Thoracic aorta (tissue), 2 donors: Measurements from ENCODE around the gene SLC22A17. TPM values are rescaled to one million over a fixed set of nuclear protein-coding genes. Genes with fewer than 3 reads are reported as not detected.

Experiments used
- ATAC-seq: fragments of 150-250 bp; one replicate; pipeline ENCODE4 v1.8.0; 2017; ENCODE audit warnings: low read depth; ENCODE audit not compliant: insufficient number of reproducible peaks, low FRiP score
- DNase-seq: peaks from one replicate; pipeline ENCODE4 v3.0.0-alpha.2; 2020; ENCODE audit warnings: low spot score
- H3K27ac ChIP-seq, 2 donors: fragments of 200-600 bp; sonication (generic); 1 replicate in 1 of 2; 2 replicates in 1 of 2; pipeline ENCODE4 v1.5.1; 2016; ENCODE audit warnings: mild to moderate bottlenecking in 2 of 2, moderate library complexity in 2 of 2
- H3K27me3 ChIP-seq: fragments of 200-600 bp; sonication (generic); replicated peaks from 2 replicates; pipeline ENCODE4 v1.6.0; 2016; ENCODE audit warnings: mild to moderate bottlenecking; ENCODE audit not compliant: insufficient read depth
- H3K36me3 ChIP-seq: fragments of 200-600 bp; sonication (generic); one replicate; pipeline ENCODE4 v1.5.1; 2016
- H3K4me1 ChIP-seq, 2 donors: fragments of 200-600 bp; sonication (generic); 1 replicate in 1 of 2; 2 replicates in 1 of 2; pipeline versions ENCODE4 v1.5.1 to v1.6.0; 2016; ENCODE audit warnings: low read depth in 2 of 2, mild to moderate bottlenecking in 1 of 2; ENCODE audit not compliant: control insufficient read depth in 1 of 2
- H3K4me3 ChIP-seq: fragments of 200-600 bp; sonication (generic); 2 replicates; pipeline ENCODE4 v1.5.1; 2016; ENCODE audit warnings: mild to moderate bottlenecking
- H3K9me3 ChIP-seq: fragments of 200-600 bp; sonication (generic); 2 replicates; pipeline ENCODE4 v1.5.1; 2016
- total RNA-seq, 2 donors: library from RNA; depleted of rRNA; stranded (reverse); fragments of >200 nt; gene quantifications; one replicate each; pipeline versions ENCODE4 v1.1.0 to v1.2.3, GENCODE V29; 2016
- TF ChIP-seq, protein P1 (sequence below): fragments of 200-600 bp; sonication (generic); IDR thresholded peaks from one replicate; pipeline ENCODE4 v1.5.1; 2019; ENCODE audit warnings: antibody characterized with exemption

Gene SLC22A17
- total RNA-seq, 2 donors from 2014 or later = 55.1 to 72.3 TPM

DNA sequence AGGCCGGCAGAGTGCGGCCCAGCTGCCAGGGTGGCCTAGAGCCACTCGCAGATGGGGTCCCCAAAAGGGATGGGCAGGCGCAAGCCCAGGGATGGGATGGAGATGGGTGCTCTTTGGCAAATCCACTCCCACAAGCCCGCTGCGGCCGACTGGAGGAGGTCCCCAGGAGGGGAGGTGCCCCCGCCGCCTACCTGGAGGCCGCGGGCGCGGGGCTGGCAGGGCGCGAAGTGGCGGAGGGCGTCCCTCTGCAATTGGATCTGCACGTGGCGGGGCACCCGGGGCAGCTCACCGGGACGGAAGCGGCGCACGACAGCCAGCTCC, 50.8 kb downstream of the SLC22A17 start:
- TF ChIP-seq, protein P1, sequence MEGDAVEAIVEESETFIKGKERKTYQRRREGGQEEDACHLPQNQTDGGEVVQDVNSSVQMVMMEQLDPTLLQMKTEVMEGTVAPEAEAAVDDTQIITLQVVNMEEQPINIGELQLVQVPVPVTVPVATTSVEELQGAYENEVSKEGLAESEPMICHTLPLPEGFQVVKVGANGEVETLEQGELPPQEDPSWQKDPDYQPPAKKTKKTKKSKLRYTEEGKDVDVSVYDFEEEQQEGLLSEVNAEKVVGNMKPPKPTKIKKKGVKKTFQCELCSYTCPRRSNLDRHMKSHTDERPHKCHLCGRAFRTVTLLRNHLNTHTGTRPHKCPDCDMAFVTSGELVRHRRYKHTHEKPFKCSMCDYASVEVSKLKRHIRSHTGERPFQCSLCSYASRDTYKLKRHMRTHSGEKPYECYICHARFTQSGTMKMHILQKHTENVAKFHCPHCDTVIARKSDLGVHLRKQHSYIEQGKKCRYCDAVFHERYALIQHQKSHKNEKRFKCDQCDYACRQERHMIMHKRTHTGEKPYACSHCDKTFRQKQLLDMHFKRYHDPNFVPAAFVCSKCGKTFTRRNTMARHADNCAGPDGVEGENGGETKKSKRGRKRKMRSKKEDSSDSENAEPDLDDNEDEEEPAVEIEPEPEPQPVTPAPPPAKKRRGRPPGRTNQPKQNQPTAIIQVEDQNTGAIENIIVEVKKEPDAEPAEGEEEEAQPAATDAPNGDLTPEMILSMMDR = no peak
- peaks cover 11 to 34% of the 10 kb centered on the region in 2 donors for H3K4me1 ChIP-seq
- H3K4me3 ChIP-seq = peak overlapping the region; percentile 80
- ATAC-seq = peak; percentile 1
- no peaks in the 10 kb centered on the region for H3K36me3 ChIP-seq
- H3K9me3 ChIP-seq = no peaks in the 10 kb centered on the region
- no peak for DNase-seq
- H3K27me3 ChIP-seq = no peaks in the 10 kb centered on the region
- H3K27ac ChIP-seq = peak overlapping the region; percentile 96 to 98

DNA sequence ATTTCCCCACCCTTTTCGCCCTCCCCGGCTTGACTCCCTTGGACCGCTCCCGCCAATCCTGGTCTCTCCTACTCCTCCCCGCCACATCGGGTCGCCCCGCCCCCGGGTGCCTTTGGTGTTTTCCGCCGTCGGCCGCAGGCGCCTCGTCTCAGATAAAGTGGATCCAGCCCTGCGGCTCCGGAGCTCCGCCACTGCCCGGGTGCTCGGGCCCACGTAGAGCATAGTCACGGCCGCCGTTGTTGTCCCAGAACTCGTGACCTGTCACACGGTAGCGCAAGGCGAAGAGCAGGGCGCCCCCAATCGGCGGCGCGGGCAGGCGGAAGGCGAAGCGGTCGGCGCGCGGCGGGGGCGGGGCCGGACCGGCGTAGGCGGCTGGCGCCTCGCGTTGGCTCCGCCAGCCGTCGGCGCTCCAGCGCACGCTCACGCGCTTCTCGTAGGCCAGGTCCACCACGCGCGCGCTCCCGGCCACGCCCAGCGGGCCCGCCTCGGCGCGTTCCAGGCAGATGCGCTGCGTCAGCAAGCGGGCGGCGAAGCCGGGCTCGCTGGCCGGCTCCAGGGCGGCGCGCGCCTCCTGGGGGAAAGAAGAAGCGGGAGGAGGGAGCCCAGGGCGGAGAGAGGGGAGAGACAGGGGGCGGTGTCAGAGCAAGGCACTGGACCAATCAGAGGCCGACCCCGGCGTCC, 51.3 kb downstream of the SLC22A17 start:
- no peaks in the 10 kb centered on the region for H3K36me3 ChIP-seq
- peak overlapping the region; percentile 80 for H3K4me3 ChIP-seq
- no peaks in the 10 kb centered on the region for H3K27me3 ChIP-seq
- peak; percentile 94 for DNase-seq
- TF ChIP-seq, protein P1 = peak; percentile 28
- H3K27ac ChIP-seq = peak overlapping the region; percentile 97 to 98
- H3K4me1 ChIP-seq = peaks cover 11 to 34% of the 10 kb centered on the region in 2 donors
- no peaks in the 10 kb centered on the region for H3K9me3 ChIP-seq
- peak; percentile 85 for ATAC-seq

DNA sequence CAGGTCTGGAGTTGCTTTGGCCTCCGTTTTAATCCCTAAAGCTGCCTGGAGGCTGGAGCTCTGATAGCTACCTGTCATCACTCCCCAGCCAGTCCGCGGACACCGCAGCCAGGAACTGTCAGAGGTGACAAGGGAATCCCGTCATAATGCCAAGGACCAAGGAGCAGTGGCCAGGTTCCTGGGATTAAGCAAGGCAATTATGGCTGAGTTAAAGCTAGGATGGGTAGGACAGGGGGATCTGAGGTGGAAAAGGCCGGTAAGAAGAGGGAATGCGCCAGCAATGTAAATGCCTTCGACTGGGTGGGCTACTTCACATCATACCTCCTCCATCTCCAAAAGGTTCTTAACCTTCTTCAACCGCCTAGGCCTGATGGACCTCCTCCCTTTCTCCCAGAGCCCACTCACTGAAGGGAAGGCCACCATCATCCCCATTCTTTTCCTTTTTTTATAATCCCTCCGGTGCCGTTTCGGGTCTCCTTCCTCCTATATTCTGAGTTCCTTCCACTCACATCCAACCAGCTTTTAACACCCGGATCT, 51.9 kb downstream of the SLC22A17 start:
- DNase-seq = no peak
- Histone ChIP-seq H3K9me3 (no peaks in the 10 kb centered on the region), H3K4me3 (peak overlapping the region; percentile 80), H3K27ac (peak overlapping the region; percentile 97 to 98), H3K27me3 (no peaks in the 10 kb centered on the region), H3K4me1 (peaks cover 7 to 29% of the 10 kb centered on the region in 2 donors), H3K36me3 (no peaks in the 10 kb centered on the region)
- ATAC-seq = no peak
- TF ChIP-seq, protein P1 = no peak

DNA sequence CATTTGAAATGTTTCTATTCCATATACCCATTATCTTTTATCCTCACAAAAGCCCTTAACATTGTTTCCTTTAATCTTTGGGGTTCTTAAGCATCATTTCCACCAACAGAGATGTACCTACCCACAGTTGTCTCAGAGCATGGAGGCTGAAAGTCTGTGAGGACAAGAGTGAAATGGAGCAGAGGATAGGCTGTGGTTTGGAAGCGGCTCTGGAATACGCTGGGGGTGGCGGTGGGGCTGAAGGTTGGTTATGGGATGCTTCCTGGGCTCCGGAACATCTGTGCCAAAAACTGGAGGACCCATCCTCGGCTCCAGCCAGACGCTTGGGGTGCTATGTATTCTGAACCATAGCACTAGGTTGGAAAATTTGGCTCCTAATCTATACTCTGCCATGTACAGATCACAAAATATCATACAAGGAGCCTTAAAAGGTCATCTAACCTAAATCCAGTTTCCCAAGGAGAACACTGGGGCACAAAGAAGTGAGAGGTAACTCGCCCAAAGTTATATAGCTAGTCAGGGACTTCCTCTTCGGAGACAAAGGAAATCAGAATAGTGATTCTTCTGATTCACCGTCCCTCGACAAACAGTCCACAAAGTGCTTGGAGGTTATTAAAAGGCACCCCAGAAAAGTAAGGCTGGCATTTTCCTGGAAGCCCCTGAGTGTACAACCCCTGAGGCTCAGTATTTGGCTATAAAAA, 52.6 kb downstream of the SLC22A17 start:
- TF ChIP-seq, protein P1 = no peak
- DNase-seq = no peak
- Histone ChIP-seq H3K4me1 (peaks cover 5 to 28% of the 10 kb centered on the region in 2 donors), H3K9me3 (no peaks in the 10 kb centered on the region), H3K36me3 (no peaks in the 10 kb centered on the region), H3K27me3 (no peaks in the 10 kb centered on the region), H3K27ac (peak overlapping the region; percentile 97 to 98), H3K4me3 (peak overlapping the region; percentile 80)
- no peak for ATAC-seq

DNA sequence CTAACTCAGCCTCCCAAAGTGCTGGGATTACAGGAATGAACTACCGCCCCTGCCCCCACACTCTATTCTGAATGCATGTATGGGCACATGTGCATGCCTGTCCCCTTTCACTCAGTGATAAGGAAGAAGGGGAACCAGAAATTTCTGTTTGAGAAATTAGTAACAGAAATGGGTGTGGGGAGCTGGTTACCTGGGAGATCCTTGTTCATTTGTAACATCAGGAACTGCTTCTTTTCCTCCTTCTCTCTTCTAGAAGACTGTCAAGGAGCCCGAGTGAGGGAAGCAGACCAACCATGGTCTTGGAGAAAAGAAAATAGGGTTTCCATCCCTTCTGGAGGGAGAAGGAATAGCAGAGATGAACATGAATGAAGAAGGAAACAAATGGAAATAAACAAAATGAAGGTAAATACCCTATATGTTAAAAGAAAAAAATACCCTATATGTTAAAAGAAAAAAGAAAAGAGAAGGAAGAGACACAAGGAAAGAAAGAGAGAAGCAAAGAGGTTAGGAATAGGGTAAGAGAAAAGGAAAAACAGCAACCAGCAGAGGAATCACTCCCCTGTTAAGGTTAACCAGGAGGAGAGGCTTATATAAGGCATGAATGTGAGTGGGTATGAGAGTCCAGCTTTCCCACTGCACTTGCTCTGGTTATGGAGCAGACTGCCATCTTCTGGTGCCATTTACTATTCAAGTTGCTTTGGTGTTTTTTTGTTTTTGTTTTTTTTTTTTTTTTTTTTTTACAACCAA, 53.3 kb downstream of the SLC22A17 start:
- ATAC-seq = no peak

More for the DNA sequence above, 53.3 kb downstream of the SLC22A17 start:
- Histone ChIP-seq H3K27ac (peak overlapping the region; percentile 10 to 98), H3K36me3 (no peaks in the 10 kb centered on the region), H3K4me1 (peaks cover 5 to 36% of the 10 kb centered on the region in 2 donors), H3K27me3 (no peaks in the 10 kb centered on the region), H3K4me3 (no peak overlapping the region), H3K9me3 (no peaks in the 10 kb centered on the region)
- TF ChIP-seq, protein P1 = no peak
- no peak for DNase-seq
